HG02943 (cell line): Measurements from ENCODE around the gene PRAC1.

Experiments
- ATAC-seq: cut with Tn5 transposase; IDR thresholded peaks from one replicate; pipeline ENCODE4 v1.9.1; 2021; ENCODE audit warnings: mild to moderate bottlenecking, low read depth, moderate library complexity; ENCODE audit not compliant: unreplicated experiment

Gene PRAC1

DNA sequence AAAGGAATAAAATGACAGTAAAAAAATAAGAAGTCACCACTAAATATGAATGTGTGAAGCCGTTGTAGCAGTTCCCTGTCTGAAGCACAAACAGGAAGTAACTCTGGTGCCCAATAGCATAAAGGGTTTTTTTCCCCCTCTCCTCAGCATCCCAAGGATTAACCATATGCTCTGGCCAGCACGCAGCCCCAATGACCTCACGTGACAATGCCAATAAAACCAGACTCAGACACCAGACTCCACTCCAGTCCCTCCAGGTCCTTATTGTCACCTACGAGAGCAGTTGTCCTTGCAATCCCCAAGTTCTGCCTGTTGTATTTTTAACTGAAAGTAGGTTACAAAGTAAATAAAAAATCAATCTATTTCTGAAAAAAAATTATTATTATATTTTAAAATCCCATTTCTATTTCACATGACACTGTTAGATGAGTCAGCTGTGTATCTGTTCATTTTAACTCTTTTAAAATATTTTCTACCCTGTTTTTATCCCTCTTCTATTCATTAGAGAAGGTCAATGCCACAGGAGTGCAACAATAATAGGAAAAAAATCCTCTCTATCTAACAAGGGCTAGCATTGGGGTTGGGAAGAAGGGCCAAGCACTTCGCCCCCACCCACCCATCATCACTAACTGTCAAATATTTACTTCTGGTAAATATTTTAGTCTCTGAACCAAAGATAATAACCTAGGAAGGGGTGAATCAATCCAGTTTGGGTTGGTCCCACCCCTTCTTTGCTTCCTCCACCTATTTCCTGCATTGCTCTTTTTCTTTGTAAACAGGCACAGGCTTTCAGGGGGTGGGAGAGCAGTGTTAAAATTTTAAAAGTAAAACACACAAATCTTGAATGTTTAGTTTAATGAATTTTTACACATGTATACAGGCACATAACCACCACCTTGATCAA lies 6.6 kb downstream of the PRAC1 start:
- no peak for ATAC-seq

DNA sequence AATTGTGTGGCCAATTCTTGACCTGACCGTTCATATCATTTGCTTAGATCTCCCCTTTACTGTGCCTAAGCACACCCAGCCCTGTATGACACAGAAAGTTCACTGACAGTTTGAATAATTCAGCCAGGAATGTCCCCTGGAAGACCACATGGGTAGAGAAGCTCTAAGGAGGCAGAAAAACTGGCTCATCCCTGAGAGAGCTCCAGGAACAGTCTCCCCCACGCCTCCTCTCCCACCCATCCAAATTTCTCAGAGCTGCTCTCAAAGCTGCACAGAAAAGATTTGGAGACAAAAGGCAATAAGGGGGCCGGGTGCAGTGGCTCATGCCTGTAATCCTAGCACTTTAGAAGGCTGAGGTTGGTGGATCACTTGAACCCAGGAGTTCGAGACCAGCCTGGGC lies 11.2 kb downstream of the PRAC1 start:
- no peak for ATAC-seq

DNA sequence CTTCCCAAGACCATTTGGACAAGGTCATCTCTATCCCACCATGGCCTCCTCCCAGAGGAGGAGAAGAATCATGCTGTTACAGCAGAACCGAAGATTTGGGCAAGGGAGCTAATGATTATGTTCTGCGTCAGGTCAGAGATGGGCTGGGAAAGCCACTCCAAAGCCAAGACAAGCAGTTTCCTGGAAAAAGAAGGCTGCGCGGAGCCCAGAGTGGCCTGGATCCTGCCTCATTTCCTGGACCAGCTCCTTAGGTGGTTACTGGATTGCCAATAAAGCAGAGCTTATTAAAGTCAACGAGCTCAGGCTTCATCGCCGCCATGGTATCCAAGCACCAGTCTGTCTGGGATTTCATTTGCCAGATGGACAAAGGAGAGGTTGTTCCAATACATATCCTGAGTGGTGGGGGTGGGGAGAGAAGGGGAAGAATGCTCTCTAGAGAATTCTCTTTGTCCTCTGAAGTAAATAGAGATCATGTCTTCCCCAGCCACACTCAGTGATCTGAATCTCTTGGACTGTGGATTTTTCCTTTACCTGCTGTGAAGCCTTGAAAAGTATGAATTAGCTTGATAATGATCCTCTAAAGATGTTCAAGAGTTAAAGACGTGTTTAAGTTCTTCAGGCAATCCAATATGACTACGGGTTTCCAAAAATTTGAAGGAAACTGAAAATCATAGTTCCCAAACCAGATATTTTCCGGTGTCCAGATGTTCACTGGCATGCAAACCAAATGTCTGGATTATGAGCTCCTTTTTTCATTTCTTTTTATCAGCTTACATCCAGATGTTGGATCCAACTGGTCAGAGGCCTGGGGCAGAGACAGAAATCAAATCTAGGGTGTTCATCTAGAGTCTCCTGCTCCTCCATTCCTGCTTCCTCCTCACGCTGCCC lies 17.7 kb downstream of the PRAC1 start:
- ATAC-seq = no peak

DNA sequence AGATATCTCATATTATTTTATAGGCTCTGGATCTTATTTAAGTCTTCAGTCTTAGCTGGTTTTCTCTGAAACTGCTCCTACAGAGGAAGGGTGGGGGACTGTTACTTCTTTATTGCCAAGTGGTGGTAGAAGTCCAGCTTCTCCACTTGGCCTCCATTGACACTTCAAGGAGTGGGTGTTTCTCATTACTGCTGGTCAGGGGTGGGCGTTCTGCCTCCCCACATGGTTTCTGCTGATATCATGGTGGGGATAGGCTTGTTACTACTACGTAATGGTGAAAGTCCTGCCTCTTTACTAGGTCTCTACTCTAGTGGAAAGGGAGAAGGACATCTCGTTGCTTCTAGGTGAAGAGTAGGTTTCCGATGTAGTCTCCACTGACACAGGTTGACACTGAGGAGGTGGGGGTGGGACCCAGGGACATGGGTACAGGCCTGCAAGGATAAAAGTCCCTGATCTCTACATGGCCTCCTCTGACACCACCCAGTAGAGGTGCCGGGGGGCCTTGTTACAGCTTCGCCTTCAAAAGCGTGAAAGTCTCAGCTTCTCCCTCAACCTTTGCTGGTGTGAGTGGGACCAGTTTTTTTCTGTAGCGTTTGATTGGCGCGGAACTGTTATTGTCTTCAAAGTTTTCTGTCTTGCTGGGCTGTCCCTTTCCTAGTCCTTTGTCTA lies 20.3 kb downstream of the PRAC1 start:
- ATAC-seq = no peak

DNA sequence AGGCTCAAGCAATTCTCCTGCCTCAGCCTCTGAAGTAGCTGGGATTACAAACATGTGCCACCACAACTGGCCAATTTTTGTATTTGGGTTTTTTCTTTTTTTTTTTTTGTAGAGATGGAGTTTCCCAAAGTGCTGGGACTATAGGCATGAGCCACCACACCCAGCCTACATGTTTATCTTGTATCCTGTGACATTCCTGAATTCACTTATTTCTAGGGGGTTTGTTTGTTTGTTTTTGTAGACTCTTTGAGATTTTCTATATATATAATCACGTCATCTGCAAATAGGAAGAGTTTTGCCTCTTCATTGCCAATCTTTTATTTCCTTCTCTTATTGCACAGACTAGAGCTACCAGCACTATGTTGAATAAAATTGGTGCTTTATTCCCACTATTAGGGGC lies 29.1 kb downstream of the PRAC1 start:
- no peak for ATAC-seq

DNA sequence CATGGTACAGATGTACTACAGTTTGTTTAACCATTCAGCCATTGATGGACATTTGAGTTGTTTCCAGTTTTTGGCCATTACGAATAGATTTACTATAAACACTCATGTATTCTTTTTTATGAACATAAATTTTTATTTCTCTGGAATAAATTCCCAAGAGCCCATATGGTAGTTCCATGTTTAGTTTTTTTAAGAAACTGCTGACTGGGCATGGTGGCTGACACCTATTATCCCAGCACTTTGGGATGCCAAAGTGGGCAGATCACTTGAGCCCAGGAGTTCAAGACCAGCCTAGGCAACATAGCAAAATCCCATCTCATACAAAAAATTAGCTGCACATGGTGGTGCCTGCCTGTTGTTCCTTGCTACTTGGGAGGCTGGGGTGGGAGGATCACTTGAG lies 30.3 kb downstream of the PRAC1 start:
- no peak for ATAC-seq

DNA sequence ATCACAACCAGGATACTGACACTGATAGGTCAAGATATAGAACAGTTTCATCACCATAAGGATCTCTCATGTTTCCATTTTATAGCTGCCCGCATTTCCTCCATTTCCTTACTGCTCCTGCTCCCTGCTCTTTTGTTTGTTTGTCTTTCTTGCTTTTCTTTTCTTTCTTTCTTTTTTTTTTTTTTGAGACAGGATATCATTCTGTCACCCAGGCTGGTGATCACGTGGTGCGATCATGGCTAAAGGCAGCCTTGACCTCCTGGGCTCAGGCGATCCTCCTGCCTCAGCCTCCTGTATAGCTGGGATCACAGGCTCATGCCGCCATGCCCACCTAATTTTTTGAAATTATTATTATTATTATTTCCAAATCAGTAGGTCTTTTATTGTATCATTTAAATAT lies 31.7 kb downstream of the PRAC1 start:
- ATAC-seq = no peak

DNA sequence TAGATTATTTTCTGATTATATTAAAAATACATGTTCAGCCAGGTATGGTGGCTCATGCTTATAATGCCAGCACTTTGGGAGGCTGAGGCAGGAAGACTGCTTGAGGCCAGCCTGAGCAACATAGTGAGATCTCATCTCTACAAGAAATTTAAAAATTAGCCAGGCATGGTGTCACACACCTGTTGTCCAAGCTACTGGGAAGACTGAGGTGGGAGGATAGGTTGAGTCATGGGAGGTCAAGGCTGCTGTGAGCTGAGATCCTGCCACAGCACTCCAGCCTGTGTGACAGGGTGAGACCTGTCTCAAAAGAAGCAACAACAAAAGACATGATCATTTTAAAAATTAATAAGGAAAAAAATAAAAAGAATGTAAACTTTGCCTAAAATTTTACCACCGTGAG lies 40.7 kb downstream of the PRAC1 start:
- no peak for ATAC-seq

DNA sequence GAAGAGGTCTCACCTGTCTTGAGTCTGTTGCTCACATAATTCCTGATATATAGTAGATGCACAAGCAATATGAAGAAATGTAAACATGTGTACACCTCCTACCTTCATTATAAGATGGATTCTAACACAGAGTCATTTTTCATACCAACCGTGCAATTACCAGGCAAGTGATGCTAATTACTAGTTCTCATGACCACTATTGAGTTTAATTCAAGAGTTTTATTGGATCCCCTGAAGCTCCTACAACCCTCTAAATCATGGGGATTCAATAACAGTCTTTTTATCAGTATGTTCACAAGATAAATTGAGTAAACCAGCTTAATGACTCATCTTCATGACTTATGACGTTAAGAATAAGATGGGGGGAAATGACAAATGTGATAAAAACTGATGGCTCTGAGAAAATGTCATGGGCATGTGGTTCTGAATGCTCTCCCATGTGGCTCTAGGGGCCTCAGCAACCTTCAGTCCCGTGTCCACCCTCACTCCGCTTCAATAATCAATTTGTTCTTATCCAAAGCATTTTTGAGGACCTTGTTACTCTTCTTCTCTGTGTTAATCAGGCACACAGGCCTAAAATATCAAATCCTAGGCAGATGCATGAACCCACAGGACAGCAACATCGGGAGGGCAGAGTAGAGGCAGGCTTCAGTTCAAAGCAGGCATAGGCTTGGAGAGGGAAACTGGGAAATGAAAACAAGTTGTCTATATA lies 42.8 kb downstream of the PRAC1 start:
- no peak for ATAC-seq

DNA sequence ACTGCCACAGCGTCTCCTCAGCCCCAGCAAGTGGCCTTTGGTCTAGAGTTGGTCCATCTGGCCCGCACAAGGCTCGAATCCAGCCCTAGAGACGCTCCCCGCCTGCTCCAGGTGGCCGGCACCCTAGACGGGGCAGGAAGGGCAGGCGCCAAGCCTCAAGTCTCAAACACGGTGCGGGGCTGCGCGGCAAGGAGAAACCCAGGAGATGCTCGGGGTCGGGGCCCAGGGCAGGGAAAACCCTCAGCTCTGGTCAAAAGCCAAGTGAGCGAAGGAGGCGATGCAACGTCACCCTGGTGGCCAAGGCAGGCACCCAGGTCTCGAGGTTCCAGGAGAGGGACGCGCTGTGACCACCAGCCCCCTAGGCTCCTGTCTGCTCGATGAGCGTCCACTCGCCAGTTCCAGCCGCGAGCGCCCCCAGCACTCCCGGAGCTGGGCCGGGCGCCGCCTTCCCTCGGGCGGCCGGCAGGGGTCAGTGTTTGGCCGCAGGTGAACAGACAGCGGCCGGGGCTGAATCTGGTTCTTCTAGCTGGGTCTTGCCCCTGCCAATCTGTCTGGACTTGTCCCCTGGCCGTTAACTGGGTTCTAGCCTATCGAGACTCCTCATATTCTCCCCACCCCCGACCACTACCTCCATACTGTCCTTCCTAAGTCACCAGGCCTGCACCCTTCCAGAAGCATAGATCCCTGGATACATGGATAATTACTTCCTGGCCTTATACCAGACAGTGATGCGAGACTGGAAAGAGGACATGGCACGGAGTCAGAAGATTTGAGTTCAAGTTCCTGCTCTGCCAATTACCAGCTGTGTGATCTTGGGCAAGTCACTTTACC lies 44.0 kb downstream of the PRAC1 start:
- ATAC-seq = no peak

DNA sequence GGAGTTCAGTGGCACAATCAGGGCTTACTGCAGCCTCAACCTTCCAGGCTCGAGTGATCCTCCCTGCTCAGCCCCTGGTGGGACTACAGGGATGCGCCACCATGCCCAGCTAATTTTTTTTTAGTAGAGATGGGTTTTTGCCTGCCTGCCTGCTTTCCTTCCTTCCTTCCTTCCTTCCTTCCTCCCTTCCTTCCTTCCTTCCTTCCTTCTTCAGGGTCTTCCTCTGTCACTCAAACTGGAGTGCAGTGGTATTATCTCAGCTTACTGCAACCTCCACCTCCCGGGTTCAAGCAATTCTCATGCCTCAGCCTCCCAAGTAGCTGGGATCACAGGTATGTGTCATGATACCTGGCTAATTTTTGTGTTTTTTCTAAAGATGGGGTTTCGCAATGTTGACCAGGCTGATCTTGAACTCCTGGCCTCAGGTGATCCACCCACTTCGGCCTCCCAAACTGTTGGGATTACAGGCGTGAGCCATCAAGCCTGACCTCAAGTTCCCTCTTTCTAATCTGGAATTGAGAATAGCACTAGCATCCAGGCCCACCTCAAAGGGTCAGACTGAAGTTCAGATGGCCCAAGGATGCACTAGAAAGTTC lies 45.3 kb downstream of the PRAC1 start:
- no peak for ATAC-seq

DNA sequence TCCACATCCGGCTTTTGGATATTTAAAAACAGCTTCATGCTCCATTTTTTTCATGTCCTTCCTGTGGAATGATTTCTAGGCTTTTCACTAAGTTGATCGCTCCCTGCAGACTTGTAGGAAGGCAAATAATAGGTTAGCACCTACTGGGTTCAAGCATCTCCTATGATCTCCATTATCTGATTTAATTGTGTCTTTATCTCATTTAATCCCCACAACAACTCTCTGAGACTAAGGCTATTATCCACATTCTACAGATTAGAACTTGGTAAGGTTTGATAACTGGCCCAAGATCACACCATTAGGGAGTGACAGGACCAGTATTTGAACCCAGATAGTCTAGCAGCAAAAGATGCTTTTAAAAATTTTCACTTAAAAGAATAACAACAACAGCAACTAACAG lies 50.0 kb downstream of the PRAC1 start:
- no peak for ATAC-seq
